H1 (cell line): ENCODE results near the gene NDRG2. TPM values are rescaled to one million over a fixed set of nuclear protein-coding genes. Genes with fewer than 3 reads are reported as not detected.

ENCODE experiments used
- CTCF ChIA-PET: fragments of 300-600 bp; sonication (Branson Sonifier 250); formaldehyde crosslinking; loops from one replicate; lab custom pipeline; 2021; ENCODE audit not compliant: partially characterized antibody; lab: Charles Lee
- POLR2A ChIA-PET: fragments of 300-600 bp; sonication (Branson Sonifier 250); formaldehyde crosslinking; loops from one replicate; lab custom pipeline; 2021; ENCODE audit warnings: inconsistent platforms; ENCODE audit not compliant: partially characterized antibody; lab: Charles Lee
- DNase-seq, 2 experiments: peaks; one replicate each; pipeline versions ENCODE4 v3.0.0 to v3.0.0-alpha.2; 2010 to 2022; ENCODE audit warnings: low spot score in 2 of 2, low read depth in 1 of 2, mixed read lengths in 1 of 2
- FAIRE-seq: peaks from 2 replicates; lab custom pipeline; 2011; peaks lifted over from hg19 to GRCh38; lab: Jason Lieb, UNC
- H2AFZ ChIP-seq: 2 replicates; pipeline ENCODE4 v1.8.1; 2012; ENCODE audit warnings: low read length, inconsistent platforms
- H2AK5ac ChIP-seq: 2 replicates; pipeline ENCODE4 v1.6.1; 2013; ENCODE audit warnings: low read depth, low read length
- H2BK120ac ChIP-seq: replicated peaks from 2 replicates; pipeline ENCODE3; 2013; ENCODE audit warnings: low read depth, low read length, inconsistent platforms
- H2BK12ac ChIP-seq: 2 replicates; pipeline ENCODE4 v1.6.1; 2013; ENCODE audit warnings: low read depth, low read length
- H2BK15ac ChIP-seq: 2 replicates; pipeline ENCODE4 v1.6.1; 2013; ENCODE audit warnings: low read length
- H2BK20ac ChIP-seq: 2 replicates; pipeline ENCODE4 v1.6.1; 2013; ENCODE audit warnings: low read length
- H2BK5ac ChIP-seq: 2 replicates; pipeline ENCODE4 v1.6.1; 2013; ENCODE audit warnings: low read depth, low read length
- H3K14ac ChIP-seq: 2 replicates; pipeline ENCODE4 v1.6.1; 2013; ENCODE audit warnings: inconsistent platforms; ENCODE audit not compliant: insufficient read length
- H3K18ac ChIP-seq: 2 replicates; pipeline ENCODE4 v1.6.1; 2013; ENCODE audit warnings: low read length; ENCODE audit errors: extremely low read depth
- H3K23ac ChIP-seq: 2 replicates; pipeline ENCODE4 v1.6.1; 2013; ENCODE audit warnings: inconsistent platforms; ENCODE audit not compliant: insufficient read length
- H3K23me2 ChIP-seq: 2 replicates; pipeline ENCODE4 v1.6.1; 2013; ENCODE audit warnings: low read depth, low read length
- H3K27ac ChIP-seq: 2 replicates; pipeline ENCODE4 v1.6.1; 2011; ENCODE audit warnings: low read depth, low read length, inconsistent platforms
- H3K27me3 ChIP-seq, 4 experiments: replicated peaks in 1 of 4; 1 replicate in 1 of 4; 2 replicates in 3 of 4; pipeline versions ENCODE4 v1.6.1 to v1.8.1; 2011 to 2013; ENCODE audit warnings: low read length in 3 of 4, mild to moderate bottlenecking in 3 of 4, inconsistent platforms in 2 of 4, mixed read lengths in 2 of 4, moderate library complexity in 1 of 4; ENCODE audit not compliant: control insufficient read depth in 3 of 4, insufficient read depth in 3 of 4; ENCODE audit errors: extremely low read depth in 1 of 4
- H3K36me3 ChIP-seq, 4 experiments: 2 replicates each; pipeline versions ENCODE4 v1.6.1 to v1.8.1; 2011 to 2013; ENCODE audit warnings: mild to moderate bottlenecking in 4 of 4, low read length in 3 of 4, moderate library complexity in 2 of 4, control low read depth in 1 of 4, inconsistent platforms in 1 of 4; ENCODE audit not compliant: insufficient read depth in 4 of 4, control insufficient read depth in 2 of 4
- H3K4ac ChIP-seq: replicated peaks from 2 replicates; pipeline ENCODE3; 2013; ENCODE audit warnings: low read length, low read depth, mixed read lengths, inconsistent platforms; ENCODE audit not compliant: insufficient read length
- H3K4me1 ChIP-seq, 4 experiments: replicated peaks in 1 of 4; 1 replicate in 1 of 4; 2 replicates in 3 of 4; pipeline versions ENCODE4 v1.6.1 to v1.8.1; 2011 to 2013; ENCODE audit warnings: low read length in 3 of 4, inconsistent platforms in 2 of 4, mixed read lengths in 1 of 4; ENCODE audit not compliant: insufficient read depth in 4 of 4, control insufficient read depth in 3 of 4
- H3K4me2 ChIP-seq, 2 experiments: 2 replicates each; pipeline versions ENCODE4 v1.6.1 to v1.8.1; 2011 to 2013; ENCODE audit warnings: low read depth in 2 of 2, low read length in 2 of 2, control low read depth in 1 of 2, inconsistent platforms in 1 of 2, mild to moderate bottlenecking in 1 of 2; ENCODE audit not compliant: insufficient read depth in 1 of 2
- H3K4me3 ChIP-seq, 4 experiments: fragments of 200-600, 300-600 bp in 1 of 4; sonication (generic), shearing (Covaris generic), sonication (Bioruptor Twin) in 1 of 4; 2 replicates each; pipeline versions ENCODE4 v1.5.1 to v1.8.1; 2011 to 2016; ENCODE audit warnings: low read length in 4 of 4, low read depth in 3 of 4, control low read depth in 2 of 4, inconsistent platforms in 2 of 4, mild to moderate bottlenecking in 2 of 4, mixed read lengths in 1 of 4, moderate library complexity in 1 of 4; ENCODE audit not compliant: insufficient read depth in 2 of 4; ENCODE audit errors: extremely low read depth in 1 of 4
- H3K56ac ChIP-seq: replicated peaks from 2 replicates; pipeline ENCODE3; 2013; ENCODE audit warnings: low read depth, mild to moderate bottlenecking, mixed read lengths, low read length, inconsistent platforms; ENCODE audit not compliant: insufficient read length
- H3K79me1 ChIP-seq: 2 replicates; pipeline ENCODE4 v1.6.1; 2013; ENCODE audit warnings: low read depth, low read length, control low read depth
- H3K79me2 ChIP-seq, 2 experiments: 2 replicates each; pipeline versions ENCODE4 v1.6.1 to v1.8.1; 2012 to 2013; ENCODE audit warnings: low read length in 2 of 2, mild to moderate bottlenecking in 2 of 2, inconsistent platforms in 1 of 2; ENCODE audit not compliant: insufficient read depth in 2 of 2, control insufficient read depth in 1 of 2
- H3K9ac ChIP-seq, 4 experiments: replicated peaks in 1 of 4; 1 replicate in 1 of 4; 2 replicates in 3 of 4; pipeline versions ENCODE4 v1.6.1 to v1.8.1; 2011 to 2013; ENCODE audit warnings: low read depth in 3 of 4, low read length in 3 of 4, control low read depth in 2 of 4, mild to moderate bottlenecking in 2 of 4, moderate library complexity in 2 of 4, inconsistent platforms in 1 of 4; ENCODE audit errors: extremely low read depth in 1 of 4
- H3K9me3 ChIP-seq, 2 experiments: 2 replicates each; pipeline versions ENCODE4 v1.6.1 to v1.8.1; 2012 to 2013; ENCODE audit warnings: mild to moderate bottlenecking in 2 of 2, moderate library complexity in 2 of 2, control low read depth in 1 of 2, inconsistent platforms in 1 of 2, low read depth in 1 of 2, low read length in 1 of 2, mixed read lengths in 1 of 2; ENCODE audit not compliant: insufficient read depth in 2 of 2
- H4K20me1 ChIP-seq, 2 experiments: replicated peaks in 1 of 2; 2 replicates each; pipeline versions ENCODE3 to v1.8.1; 2011 to 2013; ENCODE audit warnings: inconsistent platforms in 2 of 2, low read length in 2 of 2, mild to moderate bottlenecking in 1 of 2; ENCODE audit not compliant: insufficient read depth in 2 of 2, control insufficient read depth in 1 of 2
- H4K5ac ChIP-seq: 2 replicates; pipeline ENCODE4 v1.6.1; 2013; ENCODE audit warnings: low read length, low read depth, mixed read lengths, inconsistent platforms; ENCODE audit not compliant: insufficient read length
- H4K8ac ChIP-seq: 2 replicates; pipeline ENCODE4 v1.8.0; 2013; ENCODE audit warnings: mild to moderate bottlenecking, moderate library complexity, low read length, inconsistent platforms; ENCODE audit not compliant: insufficient read depth; ENCODE audit errors: extremely low read depth
- H4K91ac ChIP-seq: replicated peaks from 2 replicates; pipeline ENCODE3; 2013; ENCODE audit warnings: low read length, mixed read lengths, inconsistent platforms; ENCODE audit not compliant: insufficient read length
- CBX5 ChIP-seq: fragments of 300-800, 300-1000 bp; sonication (generic); IDR thresholded peaks from 2 replicates; pipeline ENCODE4 v1.7.1; 2016; ENCODE audit warnings: antibody characterized with exemption, low read length, low read depth
- CHD1 ChIP-seq: IDR thresholded peaks from 2 replicates; pipeline ENCODE4 v1.6.1; 2012; ENCODE audit warnings: low read depth, low read length, improper control_type of control experiment
- CTBP2 ChIP-seq: IDR thresholded peaks from 2 replicates; pipeline ENCODE4 v1.7.0; 2011; ENCODE audit warnings: borderline replicate concordance, mild to moderate bottlenecking, moderate library complexity, mixed read lengths, low read length; ENCODE audit not compliant: insufficient read depth, insufficient read length
- HDAC2 ChIP-seq, 2 experiments: fragments of 300-600 bp in 1 of 2; sonication (generic) in 1 of 2; IDR thresholded peaks; 2 replicates each; pipeline ENCODE4 v1.6.1; 2011 to 2012; ENCODE audit warnings: low read depth in 2 of 2, low read length in 2 of 2, mild to moderate bottlenecking in 2 of 2, moderate library complexity in 2 of 2, borderline replicate concordance in 1 of 2, inconsistent platforms in 1 of 2
- KDM1A ChIP-seq: fragments of 200-600, 300-600 bp; sonication (generic); IDR thresholded peaks from 2 replicates; pipeline ENCODE4 v1.7.1; 2016; ENCODE audit warnings: mild to moderate bottlenecking, low read length, borderline replicate concordance
- NRF1 ChIP-seq: IDR thresholded peaks from 2 replicates; pipeline ENCODE4 v1.6.1; 2011; ENCODE audit warnings: mild to moderate bottlenecking, low read depth, low read length, improper control_type of control experiment
- RBBP5 ChIP-seq: IDR thresholded peaks from 2 replicates; pipeline ENCODE4 v1.7.1; 2012; ENCODE audit warnings: low read depth, mild to moderate bottlenecking, inconsistent platforms, low read length, moderate library complexity, borderline replicate concordance
- SAP30 ChIP-seq: fragments of 300-600 bp; sonication (generic); IDR thresholded peaks from 2 replicates; pipeline ENCODE4 v1.7.1; 2012; ENCODE audit warnings: low read length, moderate library complexity, mild to moderate bottlenecking, inconsistent platforms; ENCODE audit not compliant: insufficient read depth, insufficient replicate concordance
- SP4 ChIP-seq: IDR thresholded peaks from 2 replicates; pipeline ENCODE4 v1.6.1; 2012; ENCODE audit warnings: low read length, inconsistent platforms
- SRF ChIP-seq: IDR thresholded peaks from 2 replicates; pipeline ENCODE4 v1.6.1; 2011; ENCODE audit warnings: mild to moderate bottlenecking, low read depth, low read length, moderate library complexity
- SUZ12 ChIP-seq: fragments of 200-600 bp; sonication (generic); IDR thresholded peaks from 2 replicates; pipeline ENCODE4 v1.6.1; 2012; ENCODE audit warnings: mild to moderate bottlenecking, inconsistent platforms, low read length, moderate library complexity, mixed read lengths
- WGBS, 2 experiments: shearing (Covaris generic) in 1 of 2; methylation state at CpG; one replicate each; pipeline versions ENCODE4 v1.1.6 to v1.1.7; 2013 to 2015; ENCODE audit warnings: low lambda C conversion rate in 2 of 2, mixed read lengths in 2 of 2, inconsistent platforms in 1 of 2, low coverage in 1 of 2, missing lambda C conversion rate in 1 of 2; ENCODE audit not compliant: insufficient replicate concordance in 2 of 2, insufficient coverage in 1 of 2, insufficient read length in 1 of 2; ENCODE audit errors: extremely low coverage in 1 of 2, missing lambda C conversion rate in 1 of 2; 5-methylcytosine and 5-hydroxymethylcytosine counted together
- polyA plus RNA-seq, 7 experiments: library from polyadenylated mRNA; depleted of rRNA in 3 of 7; stranded (reverse) in 5 of 7; unstranded in 2 of 7; fragments of >200 nt in 5 of 7; fragments of 200-250 nt in 2 of 7; gene quantifications; 1 replicate in 5 of 7; 2 replicates in 1 of 7; 4 replicates in 1 of 7; pipeline versions ENCODE4 v1.2.1 to v1.2.3, GENCODE V29; 2011 to 2013; ENCODE audit warnings: missing spikeins in 2 of 7, mixed read lengths in 2 of 7
- total RNA-seq: library from RNA; stranded (reverse); fragmentation: NEBNext Ultra II Directional; extraction: Animal tissue kit (Norgen Biotek cat#: 25700); gene quantifications from 2 replicates; pipeline ENCODE4 v1.2.1, GENCODE V29; 2021
- TF ChIP-seq, protein P1 (sequence below): IDR thresholded peaks from 2 replicates; pipeline ENCODE4 v1.6.1; 2011; ENCODE audit warnings: low read depth, mild to moderate bottlenecking, low read length; ENCODE audit not compliant: insufficient read depth

Gene NDRG2
- total and polyA plus RNA-seq, 2 of the 8 experiments (the other 6 are each of a cell fraction or from before 2014, with no cell fraction given): 29.9 to 48.6 TPM

DNA sequence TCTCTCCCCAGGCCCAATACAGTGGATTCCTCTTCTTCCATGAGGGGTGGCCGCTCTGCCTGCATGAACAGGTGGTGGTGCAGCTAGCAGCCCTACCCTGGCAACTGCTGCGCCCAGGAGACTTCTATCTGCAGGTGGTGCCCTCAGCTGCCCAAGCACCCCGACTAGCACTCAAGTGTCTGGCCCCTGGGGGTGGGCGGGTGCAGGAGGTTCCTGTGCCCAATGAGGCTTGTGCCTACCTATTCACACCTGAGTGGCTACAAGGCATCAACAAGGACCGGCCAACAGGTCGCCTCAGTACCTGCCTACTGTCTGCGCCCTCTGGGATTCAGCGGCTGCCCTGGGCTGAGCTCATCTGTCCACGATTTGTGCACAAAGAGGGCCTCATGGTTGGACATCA, 49.1 kb upstream of the NDRG2 start:
- FAIRE-seq (no peak), DNase-seq (no peak)
- Histone ChIP-seq H2BK12ac (no peak overlapping the region), H3K18ac (no peak overlapping the region), H4K20me1 (peaks cover 2 to 9% of the 10 kb centered on the region in 2 experiments), H4K91ac (no peak overlapping the region), H2BK20ac (no peak overlapping the region), H3K27ac (no peak overlapping the region), H2BK120ac (no peak overlapping the region), H3K36me3 (peaks cover 36 to 51% (median 47%) of the 10 kb centered on the region in 4 experiments), H3K4me2 (no peak overlapping the region), H3K4ac (no peak overlapping the region), H3K4me3 (no peak overlapping the region), H3K79me2 (peaks cover 0 to 13% of the 10 kb centered on the region in 2 experiments; a peak in 2 of 4 replicates), H3K4me1 (peaks cover 3 to 11% (median 6%) of the 10 kb centered on the region in 4 experiments), H3K9ac (no peak overlapping the region), H3K14ac (no peak overlapping the region), H3K9me3 (no peaks in the 10 kb centered on the region), H4K5ac (no peak overlapping the region), H2BK5ac (no peak overlapping the region), H4K8ac (no peak overlapping the region; the same call in 1 of the 2 replicates), H2BK15ac (no peak overlapping the region), H2AK5ac (no peak overlapping the region), H3K27me3 (no peaks in the 10 kb centered on the region), H3K23me2 (peaks cover 20% of the 10 kb centered on the region; the same call in 1 of the 2 replicates), H3K23ac (no peak overlapping the region), H2AFZ (no peak overlapping the region), H3K79me1 (peaks cover 2% of the 10 kb centered on the region), H3K56ac (no peak overlapping the region)
- POLR2A ChIA-PET: interaction anchor here (0.7 to 12.4 kb wide), 5 partner anchors 11 to 58 kb away, joined by 3 to 245 read pairs (median 5); partner anchors contain the start of genes TMEM253 and ZNF219
- WGBS, 2 experiments: 96% methylated on average over 9 of the region's 9 CpGs; no CpG with 5 or more reads in 1 of the 2 experiments
- CTCF ChIA-PET: interaction anchor here (1.1 to 6.6 kb wide), 8 partner anchors 8 to 76 kb away, joined by 4 to 110 read pairs (median 15); partner anchors contain the start of gene TMEM253
- TF ChIP-seq SUZ12 (no peak), CHD1 (no peak), NRF1 (no peak), SAP30 (no peak), CBX5 (no peak), HDAC2 (IDR thresholded peaks at IDR 0.05; ENCODE audit: borderline replicate concordance in 1 of 2, low read depth in 2 of 2, low read length in 2 of 2) (no peak), SRF (no peak), SP4 (no peak), KDM1A (no peak), RBBP5 (no peak), CTBP2 (no peak)
- TF ChIP-seq, protein P1, sequence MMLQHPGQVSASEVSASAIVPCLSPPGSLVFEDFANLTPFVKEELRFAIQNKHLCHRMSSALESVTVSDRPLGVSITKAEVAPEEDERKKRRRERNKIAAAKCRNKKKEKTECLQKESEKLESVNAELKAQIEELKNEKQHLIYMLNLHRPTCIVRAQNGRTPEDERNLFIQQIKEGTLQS: no peak
